ENCODE data around the gene SOAT1. TPM values are rescaled to one million over a fixed set of nuclear protein-coding genes. Genes with fewer than 3 reads are reported as not detected.

The SOAT1 gene
- total RNA-seq, 1 experiment from 2014 or later, result 33.9 TPM

GRCh38 chr1:179298952-179299351 is 5.4 kb downstream of the SOAT1 start:
- intact Hi-C loops (cut with micrococcal nuclease), result no loop called here
- Histone ChIP-seq H3K9ac (ENCODE audit: low read length) (no peak overlapping the region), H3K4me1 (ENCODE audit: control insufficient read depth in 1 of 2, insufficient read depth in 2 of 2, low read length in 2 of 2) (peaks cover 8 to 10% of the 10 kb centered on the region in 2 experiments), H3K9me2 (ENCODE audit: insufficient read depth) (no peaks in the 10 kb centered on the region), H3K4me3 (replicated peaks in 1 of 2; ENCODE audit: low read depth in 1 of 2, low read length in 2 of 2) (no peak overlapping the region), H3K27ac (ENCODE audit: low read depth, low read length) (no peak overlapping the region), H4K20me1 (ENCODE audit: insufficient read depth) (0 out of 2 replicates have a peak, but pooled peaks cover 3% of the 10 kb centered on the region), H3K79me2 (ENCODE audit: insufficient read depth, low read length) (peaks cover 57% of the 10 kb centered on the region), H3K9me3 (ENCODE audit: control insufficient read depth in 1 of 2, insufficient read depth in 1 of 2, low read depth in 1 of 2, low read length in 2 of 2) (no peaks in the 10 kb centered on the region), H3K36me3 (ENCODE audit: control insufficient read depth in 1 of 2, insufficient read depth in 2 of 2, low read length in 2 of 2) (0 out of 4 replicates have a peak, but pooled peaks cover 0 to 1% of the 10 kb centered on the region in 2 experiments), H3K4me2 (ENCODE audit: low read length) (no peak overlapping the region), H2AFZ (ENCODE audit: low read depth, low read length, poor library complexity, severe bottlenecking) (no peak overlapping the region), H3K27me3 (ENCODE audit: insufficient read depth, low read length) (no peaks in the 10 kb centered on the region)
- BruUV-seq (replicated peaks), result no TSS peak
- CTCF ChIA-PET, result no interaction called here
- RAD21 ChIA-PET (ENCODE audit: low non-redundant PET in 1 of 2, low total read pairs in 2 of 2, uncharacterized antibody in 2 of 2, unreplicated experiment in 2 of 2), result no interaction called here
- ATAC-seq (no peak), DNase-seq (ENCODE audit: low read depth, low spot score) (no peak)
- POLR2A ChIA-PET, result no interaction called here
- TF ChIP-seq ATF3 (IDR thresholded peaks at IDR 0.05), result no peak

GRCh38 chr1:179300112-179300511 is 6.5 kb downstream of the SOAT1 start:
- H3K4me3 ChIP-seq (replicated peaks in 1 of 2; ENCODE audit: low read depth in 1 of 2, low read length in 2 of 2), result no peak overlapping the region
- 0 out of 4 replicates have a peak, but pooled peaks cover 0 to 3% of the 10 kb centered on the region in 2 experiments for H3K36me3 ChIP-seq (ENCODE audit: control insufficient read depth in 1 of 2, insufficient read depth in 2 of 2, low read length in 2 of 2)
- no peak overlapping the region for H3K4me2 ChIP-seq (ENCODE audit: low read length)
- H3K79me2 ChIP-seq (ENCODE audit: insufficient read depth, low read length), result peaks cover 51% of the 10 kb centered on the region
- ChIA-PET RAD21 (ENCODE audit: low non-redundant PET in 1 of 2, low total read pairs in 2 of 2, uncharacterized antibody in 2 of 2, unreplicated experiment in 2 of 2) (no interaction called here), CTCF (no interaction called here), POLR2A (no interaction called here)
- TF ChIP-seq ZBTB33 (IDR thresholded peaks at IDR 0.05; ENCODE audit: extremely low read depth, insufficient replicate concordance, low read length), result no peak
- no peak for TF ChIP-seq SP1 (IDR thresholded peaks at IDR 0.05; ENCODE audit: low read depth)
- no peaks in the 10 kb centered on the region for H3K9me2 ChIP-seq (ENCODE audit: insufficient read depth)
- H4K20me1 ChIP-seq (ENCODE audit: insufficient read depth), result 0 out of 2 replicates have a peak, but pooled peaks cover 3% of the 10 kb centered on the region
- ATAC-seq, result no peak
- intact Hi-C loops (cut with micrococcal nuclease), result no loop called here
- no peaks in the 10 kb centered on the region for H3K9me3 ChIP-seq (ENCODE audit: control insufficient read depth in 1 of 2, insufficient read depth in 1 of 2, low read depth in 1 of 2, low read length in 2 of 2)
- no peak overlapping the region for H2AFZ ChIP-seq (ENCODE audit: low read depth, low read length, poor library complexity, severe bottlenecking)
- H3K27me3 ChIP-seq (ENCODE audit: insufficient read depth, low read length), result no peaks in the 10 kb centered on the region
- no peak for DNase-seq (ENCODE audit: low read depth, low spot score)
- no peak overlapping the region for H3K9ac ChIP-seq (ENCODE audit: low read length)
- BruUV-seq (replicated peaks), result no TSS peak
- peaks cover 4 to 5% of the 10 kb centered on the region in 2 experiments for H3K4me1 ChIP-seq (ENCODE audit: control insufficient read depth in 1 of 2, insufficient read depth in 2 of 2, low read length in 2 of 2)
- no peak overlapping the region for H3K27ac ChIP-seq (ENCODE audit: low read depth, low read length)

Measured in HCT116 (cell line).